OCI-LY1 (cell line): ENCODE data around the gene UCHL5.

Experiments used
- H2AFZ ChIP-seq: fragments of 200-600 bp; sonication (generic), shearing (Covaris generic); 2 replicates; pipeline ENCODE4 v1.6.0; 2014; ENCODE audit warnings: antibody characterized with exemption, mild to moderate bottlenecking, low read length
- H3F3A ChIP-seq: fragments of 200-600 bp; sonication (generic), shearing (Covaris generic); 2 replicates; pipeline ENCODE4 v1.6.0; 2014; ENCODE audit warnings: mild to moderate bottlenecking, antibody characterized with exemption, low read length, moderate library complexity; ENCODE audit not compliant: insufficient read depth
- H3K27ac ChIP-seq: fragments of 200-600 bp; sonication (generic); 2 replicates; pipeline ENCODE4 v1.5.1; 2014; ENCODE audit warnings: low read length, mixed run types, mild to moderate bottlenecking, low read depth; ENCODE audit not compliant: poor library complexity, severe bottlenecking
- H3K27me3 ChIP-seq: fragments of 200-600 bp; sonication (generic); 2 replicates; pipeline ENCODE4 v1.6.0; 2014; ENCODE audit warnings: antibody characterized with exemption, mild to moderate bottlenecking, low read length, moderate library complexity; ENCODE audit not compliant: insufficient read depth
- H3K36me3 ChIP-seq: fragments of 200-600 bp; sonication (generic); 2 replicates; pipeline ENCODE4 v1.6.1; 2014; ENCODE audit warnings: mild to moderate bottlenecking, antibody characterized with exemption, low read length, moderate library complexity, mixed read lengths; ENCODE audit not compliant: insufficient read depth
- H3K4me1 ChIP-seq: fragments of 200-600 bp; sonication (generic); 2 replicates; pipeline ENCODE4 v1.5.1; 2014; ENCODE audit warnings: mild to moderate bottlenecking, low read length, moderate library complexity; ENCODE audit not compliant: insufficient read depth, severe bottlenecking
- H3K4me2 ChIP-seq: fragments of 200-600 bp; sonication (generic), shearing (Covaris generic); 2 replicates; pipeline ENCODE4 v1.6.1; 2014; ENCODE audit warnings: low read length
- H3K4me3 ChIP-seq: fragments of 200-600 bp; sonication (generic); 2 replicates; pipeline ENCODE4 v1.5.1; 2014; ENCODE audit warnings: low read length, low read depth, mild to moderate bottlenecking, mixed read lengths; ENCODE audit not compliant: poor library complexity, severe bottlenecking
- H3K79me2 ChIP-seq: fragments of 200-600 bp; shearing (Covaris generic); 2 replicates; pipeline ENCODE4 v1.6.1; 2016; ENCODE audit warnings: mixed run types, low read length, mixed read lengths; ENCODE audit not compliant: insufficient read depth
- H3K9ac ChIP-seq: fragments of 200-600 bp; sonication (generic), shearing (Covaris generic); 2 replicates; pipeline ENCODE4 v1.6.1; 2014; ENCODE audit warnings: mild to moderate bottlenecking, low read length, mixed read lengths
- H3K9me2 ChIP-seq: fragments of 200-600 bp; sonication (generic), shearing (Covaris generic); 2 replicates; pipeline ENCODE4 v1.6.1; 2014; ENCODE audit warnings: low read depth, mild to moderate bottlenecking, low read length, mixed read lengths
- H3K9me3 ChIP-seq: fragments of 200-600 bp; shearing (Covaris generic); 2 replicates; pipeline ENCODE4 v1.6.1; 2014; ENCODE audit warnings: low read length, mixed read lengths
- H4K20me1 ChIP-seq: fragments of 200-600 bp; sonication (generic), shearing (Covaris generic); 2 replicates; pipeline ENCODE4 v1.6.0; 2016; ENCODE audit warnings: mild to moderate bottlenecking, low read length; ENCODE audit not compliant: insufficient read depth
- CTCF ChIP-seq: fragments of 200-600 bp; sonication (generic), shearing (Covaris generic); IDR thresholded peaks from 2 replicates; pipeline ENCODE4 v1.5.1; 2017; ENCODE audit warnings: mild to moderate bottlenecking, antibody characterized with exemption, low read length, moderate library complexity, mixed read lengths
- EZH2 ChIP-seq: fragments of 200-600 bp; sonication (generic), shearing (Covaris generic); IDR thresholded peaks from 2 replicates; pipeline ENCODE4 v1.8.0; 2017; ENCODE audit warnings: borderline replicate concordance, mixed run types, mild to moderate bottlenecking, antibody characterized with exemption, low read length, moderate library complexity, mixed read lengths

Gene UCHL5

GRCh38 chr1:193070942-193071341, 11.8 kb upstream of the UCHL5 start:
- Histone ChIP-seq H3K9ac (no peak overlapping the region), H3K9me3 (no peaks in the 10 kb centered on the region)

GRCh38 chr1:193070386-193070753, 11.2 kb upstream of the UCHL5 start:
- peak overlapping the region; percentile 4 for H3K4me3 ChIP-seq
- H3K36me3 ChIP-seq = peaks cover 29% of the 10 kb centered on the region
- H3K9ac ChIP-seq = no peak overlapping the region
- H3K4me2 ChIP-seq = peak overlapping the region; percentile 20; the same call in 1 of the 2 replicates
- peaks cover 48% of the 10 kb centered on the region for H3K79me2 ChIP-seq
- H3K9me2 ChIP-seq = no peaks in the 10 kb centered on the region
- no peaks in the 10 kb centered on the region for H3K9me3 ChIP-seq
- H3K27ac ChIP-seq = peak overlapping the region; percentile 52
- H3K27me3 ChIP-seq = no peaks in the 10 kb centered on the region
- no peaks in the 10 kb centered on the region for H4K20me1 ChIP-seq
- H2AFZ ChIP-seq = no peak overlapping the region
- no peak for TF ChIP-seq EZH2
- TF ChIP-seq CTCF = no peak
- peaks cover 51% of the 10 kb centered on the region for H3K4me1 ChIP-seq
- H3F3A ChIP-seq = no peaks in the 10 kb centered on the region

More at GRCh38 chr1:193070942-193071341, 11.8 kb upstream of the UCHL5 start:
- Histone ChIP-seq H3K4me1 (peaks cover 45% of the 10 kb centered on the region), H4K20me1 (no peaks in the 10 kb centered on the region), H2AFZ (no peak overlapping the region), H3K27me3 (no peaks in the 10 kb centered on the region), H3K4me2 (no peak overlapping the region), H3F3A (no peaks in the 10 kb centered on the region), H3K36me3 (peaks cover 35% of the 10 kb centered on the region), H3K27ac (peak overlapping the region; percentile 21), H3K4me3 (no peak overlapping the region), H3K9me2 (no peaks in the 10 kb centered on the region), H3K79me2 (peaks cover 50% of the 10 kb centered on the region)
- TF ChIP-seq EZH2 = no peak
- no peak for TF ChIP-seq CTCF

- peak overlapping the region; percentile 20; the same call in 1 of the 2 replicates for H3K4me2 ChIP-seq
- H3K36me3 ChIP-seq = peaks cover 26% of the 10 kb centered on the region
- H3F3A ChIP-seq = no peaks in the 10 kb centered on the region
- H3K4me1 ChIP-seq = peaks cover 51% of the 10 kb centered on the region
- H3K27ac ChIP-seq = peak overlapping the region; percentile 52
- H3K79me2 ChIP-seq = peaks cover 52% of the 10 kb centered on the region
- H3K27me3 ChIP-seq = no peaks in the 10 kb centered on the region
- TF ChIP-seq CTCF (peak; percentile 69), EZH2 (no peak)
- no peak overlapping the region for H3K9ac ChIP-seq
- no peaks in the 10 kb centered on the region for H3K9me3 ChIP-seq
- peak overlapping the region; percentile 4 for H3K4me3 ChIP-seq
- H4K20me1 ChIP-seq = no peaks in the 10 kb centered on the region
- no peaks in the 10 kb centered on the region for H3K9me2 ChIP-seq
- H2AFZ ChIP-seq = no peak overlapping the region
Measured at GRCh38 chr1:193069748-193070385, 10.7 kb upstream of the UCHL5 start.
